K562 (cell line): Measurements from ENCODE around the gene PDE6B. TPM values are rescaled to one million over a fixed set of nuclear protein-coding genes. Genes with fewer than 3 reads are reported as not detected.

ENCODE experiments used
- BCOR ChIP-seq: fragments of 450-650 bp; IDR thresholded peaks from 2 replicates; pipeline ENCODE4 v1.6.1; 2016
- ELF1 ChIP-seq: fragments of 200-800 bp; sonication (Bioruptor generic); IDR thresholded peaks from 2 replicates; pipeline ENCODE4 v1.6.1; 2016; ENCODE audit warnings: missing genetic modification characterization, missing compliant biosample characterization
- ESRRB ChIP-seq: fragments of 250-450 bp; sonication (Bioruptor Pico); IDR thresholded peaks from 2 replicates; pipeline ENCODE4 v1.5.0; 2020; ENCODE audit warnings: mild to moderate bottlenecking, moderate library complexity, borderline replicate concordance
- IRF2 ChIP-seq: sonication (generic); formaldehyde crosslinking; IDR thresholded peaks from 2 replicates; pipeline ENCODE4 v1.8.1; 2022; ENCODE audit warnings: mild to moderate bottlenecking, missing genetic modification reagents
- MCM2 ChIP-seq: fragments of 450-650 bp; IDR thresholded peaks from 2 replicates; pipeline ENCODE4 v1.6.1; 2017; ENCODE audit warnings: low read depth, mild to moderate bottlenecking
- NFE2L1 ChIP-seq: fragments of 450-650 bp; IDR thresholded peaks from 2 replicates; pipeline ENCODE4 v1.6.1; 2016; ENCODE audit warnings: missing genetic modification characterization, low read depth, mild to moderate bottlenecking, missing compliant biosample characterization, moderate library complexity, borderline replicate concordance
- PCBP1 ChIP-seq: fragments of 200-400 bp; formaldehyde crosslinking; IDR thresholded peaks from 2 replicates; pipeline ENCODE4 v1.6.1; 2018; ENCODE audit warnings: mild to moderate bottlenecking, low read depth, low read length; ENCODE audit not compliant: poor library complexity, severe bottlenecking
- PHF8 ChIP-seq: fragments of 200-600 bp; sonication (generic); IDR thresholded peaks from 2 replicates; pipeline ENCODE4 v1.6.1; 2012; ENCODE audit warnings: mixed run types, mild to moderate bottlenecking, inconsistent platforms, low read length, moderate library complexity, borderline replicate concordance
- SMARCB1 ChIP-seq: IDR thresholded peaks from 2 replicates; pipeline ENCODE4 v1.6.1; 2011; ENCODE audit warnings: improper control_type of control experiment, low read depth; ENCODE audit not compliant: insufficient read length
- SNIP1 ChIP-seq: fragments of 450-650 bp; IDR thresholded peaks from 2 replicates; pipeline ENCODE4 v1.7.1; 2017; ENCODE audit warnings: low read depth, mild to moderate bottlenecking
- STAT5A ChIP-seq: IDR thresholded peaks from 2 replicates; pipeline ENCODE4 v1.6.1; 2012; ENCODE audit warnings: low read length, inconsistent platforms, borderline replicate concordance
- ZFP36 ChIP-seq: fragments of 150-350 bp; IDR thresholded peaks from 2 replicates; pipeline ENCODE4 v1.6.1; 2018; ENCODE audit warnings: low read length, low read depth; ENCODE audit not compliant: partially characterized antibody
- ZKSCAN1 ChIP-seq: fragments of 150-350 bp; IDR thresholded peaks from 2 replicates; pipeline ENCODE4 v1.6.1; 2016; ENCODE audit warnings: low read depth, low read length
- ZNF274 ChIP-seq: IDR thresholded peaks from 2 replicates; pipeline ENCODE4 v1.6.1; 2011; ENCODE audit warnings: low read depth, mild to moderate bottlenecking, low read length, moderate library complexity, borderline replicate concordance
- ZSCAN29 ChIP-seq: fragments of 450-650 bp; IDR thresholded peaks from 2 replicates; pipeline ENCODE4 v1.6.1; 2017
- polyA plus RNA-seq, 8 experiments: library from polyadenylated mRNA; depleted of rRNA in 4 of 8; stranded (reverse) in 5 of 8; unstranded in 3 of 8; fragments of >200 nt; fragmentation: Nextera tagmentation in 2 of 8; fragmentation: Illumina TruSeq in 1 of 8; extraction: Ambion mirVana in 2 of 8; extraction: Trizol in 1 of 8; gene quantifications; 2 replicates each; pipeline versions ENCODE4 v1.2.1 to v1.2.3, GENCODE V29; 2011 to 2014; ENCODE audit warnings: inconsistent platforms in 1 of 8, missing spikeins in 1 of 8
- total RNA-seq, 7 experiments: library from RNA; depleted of rRNA in 6 of 7; stranded (reverse); fragments of >200 nt in 6 of 7; fragmentation: Illumina TruSeq in 2 of 7; extraction: Trizol in 2 of 7; gene quantifications; 2 replicates each; pipeline versions ENCODE4 v1.2.1 to v1.2.3, GENCODE V29; 2011 to 2021; ENCODE audit warnings: low replicate concordance in 1 of 7
- TF ChIP-seq, protein P1 (sequence below): fragments of 250-450 bp; sonication (Bioruptor Pico); IDR thresholded peaks from 2 replicates; pipeline ENCODE4 v1.4.0; 2020; ENCODE audit warnings: mild to moderate bottlenecking
- TF ChIP-seq, protein P2 (sequence below): fragments of 200-400 bp; formaldehyde crosslinking; IDR thresholded peaks from 2 replicates; pipeline ENCODE4 v1.6.1; 2017; ENCODE audit warnings: mild to moderate bottlenecking, low read depth, low read length, moderate library complexity
- TF ChIP-seq, protein P3 (sequence below): fragments of 250-450 bp; sonication (Bioruptor Pico); IDR thresholded peaks from 2 replicates; pipeline ENCODE4 v1.8.0; 2022; ENCODE audit warnings: inconsistent platforms
- TF ChIP-seq, protein P4 (sequence below), 2 experiments: IDR thresholded peaks; 2 replicates each; pipeline ENCODE4 v1.6.1; 2011; ENCODE audit warnings: borderline replicate concordance in 1 of 2, control low read depth in 1 of 2, low read depth in 1 of 2, low read length in 1 of 2, mild to moderate bottlenecking in 1 of 2, mixed read lengths in 1 of 2, moderate library complexity in 1 of 2; ENCODE audit not compliant: insufficient read depth in 1 of 2, insufficient read length in 1 of 2, poor library complexity in 1 of 2, severe bottlenecking in 1 of 2; ENCODE audit errors: extremely low read depth in 1 of 2
- TF ChIP-seq, protein P5 (sequence below): fragments of 250-450 bp; sonication (Bioruptor Pico); IDR thresholded peaks from 2 replicates; pipeline ENCODE4 v1.8.0; 2021; ENCODE audit warnings: moderate library complexity, mild to moderate bottlenecking, inconsistent platforms

PDE6B gene
- total and polyA plus RNA-seq, 9 of the 15 experiments (the other 6 are each of a cell fraction or from before 2014, with no cell fraction given) = 0.04 TPM; not detected in 8

DNA sequence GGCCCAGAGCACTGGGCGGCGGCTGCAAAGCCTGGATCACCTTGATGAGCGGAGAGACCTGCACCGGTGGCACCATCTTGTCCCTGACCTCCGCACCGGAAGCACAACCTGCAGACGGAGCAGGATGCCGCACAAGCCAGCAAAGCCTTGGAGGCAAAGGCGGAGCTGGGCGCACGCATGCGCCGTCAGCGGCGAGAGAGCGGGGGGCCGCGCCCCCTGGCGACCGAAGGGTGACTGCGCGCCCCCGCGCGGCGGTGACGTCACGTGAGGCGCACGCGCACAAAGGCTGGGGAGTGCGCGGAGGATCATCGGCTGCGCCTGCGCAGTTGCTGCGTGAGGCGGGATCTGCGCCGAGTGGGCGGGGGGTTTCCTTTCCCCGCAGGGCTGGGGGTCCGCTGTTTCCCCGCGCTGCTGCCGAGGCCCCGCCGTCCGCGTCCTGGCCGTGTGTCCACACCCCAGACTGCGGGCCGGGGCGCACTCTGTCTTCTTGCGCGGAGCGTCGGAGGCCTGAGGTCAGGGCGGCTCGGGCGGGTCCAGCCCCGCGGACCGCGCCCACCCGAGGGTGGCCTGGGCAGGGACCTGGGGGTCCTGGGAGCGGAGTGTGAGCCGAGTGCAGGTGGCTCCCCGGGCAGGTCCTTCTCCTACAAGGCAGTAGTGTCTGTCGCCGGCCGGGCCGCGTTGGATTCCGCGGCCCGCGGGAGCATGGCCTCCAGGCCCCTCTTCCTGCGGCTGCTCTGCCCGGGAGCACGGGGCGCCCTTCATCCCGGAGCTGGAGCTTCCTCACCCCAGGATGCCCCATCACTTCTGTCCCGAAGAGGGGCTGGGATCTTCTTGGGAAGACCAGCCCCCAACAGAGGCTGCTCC lies 49.0 kb downstream of the PDE6B start, which contains the start of the genes ATP5ME and MYL5 (continued):
- TF ChIP-seq PCBP1 (peak; percentile 21), SNIP1 (no peak), PHF8 (peak; percentile 80; the same call in 1 of the 2 replicates), ZNF274 (peak; percentile 29; the same call in 1 of the 2 replicates), SMARCB1 (no peak), MCM2 (no peak), IRF2 (CRISPR knock-in tag) (no peak), BCOR (no peak), ZSCAN29 (no peak), STAT5A (no peak), NFE2L1 (no peak), ELF1 (tag) (no peak), ZFP36 (no peak), ESRRB (no peak), ZKSCAN1 (peak; percentile 24; the same call in 1 of the 2 replicates)
- TF ChIP-seq, protein P1, sequence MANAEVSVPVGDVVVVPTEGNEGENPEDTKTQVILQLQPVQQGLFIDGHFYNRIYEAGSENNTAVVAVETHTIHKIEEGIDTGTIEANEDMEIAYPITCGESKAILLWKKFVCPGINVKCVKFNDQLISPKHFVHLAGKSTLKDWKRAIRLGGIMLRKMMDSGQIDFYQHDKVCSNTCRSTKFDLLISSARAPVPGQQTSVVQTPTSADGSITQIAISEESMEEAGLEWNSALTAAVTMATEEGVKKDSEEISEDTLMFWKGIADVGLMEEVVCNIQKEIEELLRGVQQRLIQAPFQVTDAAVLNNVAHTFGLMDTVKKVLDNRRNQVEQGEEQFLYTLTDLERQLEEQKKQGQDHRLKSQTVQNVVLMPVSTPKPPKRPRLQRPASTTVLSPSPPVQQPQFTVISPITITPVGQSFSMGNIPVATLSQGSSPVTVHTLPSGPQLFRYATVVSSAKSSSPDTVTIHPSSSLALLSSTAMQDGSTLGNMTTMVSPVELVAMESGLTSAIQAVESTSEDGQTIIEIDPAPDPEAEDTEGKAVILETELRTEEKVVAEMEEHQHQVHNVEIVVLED = peak; percentile 71
- TF ChIP-seq, protein P2, sequence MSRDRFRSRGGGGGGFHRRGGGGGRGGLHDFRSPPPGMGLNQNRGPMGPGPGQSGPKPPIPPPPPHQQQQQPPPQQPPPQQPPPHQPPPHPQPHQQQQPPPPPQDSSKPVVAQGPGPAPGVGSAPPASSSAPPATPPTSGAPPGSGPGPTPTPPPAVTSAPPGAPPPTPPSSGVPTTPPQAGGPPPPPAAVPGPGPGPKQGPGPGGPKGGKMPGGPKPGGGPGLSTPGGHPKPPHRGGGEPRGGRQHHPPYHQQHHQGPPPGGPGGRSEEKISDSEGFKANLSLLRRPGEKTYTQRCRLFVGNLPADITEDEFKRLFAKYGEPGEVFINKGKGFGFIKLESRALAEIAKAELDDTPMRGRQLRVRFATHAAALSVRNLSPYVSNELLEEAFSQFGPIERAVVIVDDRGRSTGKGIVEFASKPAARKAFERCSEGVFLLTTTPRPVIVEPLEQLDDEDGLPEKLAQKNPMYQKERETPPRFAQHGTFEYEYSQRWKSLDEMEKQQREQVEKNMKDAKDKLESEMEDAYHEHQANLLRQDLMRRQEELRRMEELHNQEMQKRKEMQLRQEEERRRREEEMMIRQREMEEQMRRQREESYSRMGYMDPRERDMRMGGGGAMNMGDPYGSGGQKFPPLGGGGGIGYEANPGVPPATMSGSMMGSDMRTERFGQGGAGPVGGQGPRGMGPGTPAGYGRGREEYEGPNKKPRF = no peak
- TF ChIP-seq, protein P3, sequence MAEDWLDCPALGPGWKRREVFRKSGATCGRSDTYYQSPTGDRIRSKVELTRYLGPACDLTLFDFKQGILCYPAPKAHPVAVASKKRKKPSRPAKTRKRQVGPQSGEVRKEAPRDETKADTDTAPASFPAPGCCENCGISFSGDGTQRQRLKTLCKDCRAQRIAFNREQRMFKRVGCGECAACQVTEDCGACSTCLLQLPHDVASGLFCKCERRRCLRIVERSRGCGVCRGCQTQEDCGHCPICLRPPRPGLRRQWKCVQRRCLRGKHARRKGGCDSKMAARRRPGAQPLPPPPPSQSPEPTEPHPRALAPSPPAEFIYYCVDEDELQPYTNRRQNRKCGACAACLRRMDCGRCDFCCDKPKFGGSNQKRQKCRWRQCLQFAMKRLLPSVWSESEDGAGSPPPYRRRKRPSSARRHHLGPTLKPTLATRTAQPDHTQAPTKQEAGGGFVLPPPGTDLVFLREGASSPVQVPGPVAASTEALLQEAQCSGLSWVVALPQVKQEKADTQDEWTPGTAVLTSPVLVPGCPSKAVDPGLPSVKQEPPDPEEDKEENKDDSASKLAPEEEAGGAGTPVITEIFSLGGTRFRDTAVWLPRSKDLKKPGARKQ = no peak
- TF ChIP-seq, protein P4, sequence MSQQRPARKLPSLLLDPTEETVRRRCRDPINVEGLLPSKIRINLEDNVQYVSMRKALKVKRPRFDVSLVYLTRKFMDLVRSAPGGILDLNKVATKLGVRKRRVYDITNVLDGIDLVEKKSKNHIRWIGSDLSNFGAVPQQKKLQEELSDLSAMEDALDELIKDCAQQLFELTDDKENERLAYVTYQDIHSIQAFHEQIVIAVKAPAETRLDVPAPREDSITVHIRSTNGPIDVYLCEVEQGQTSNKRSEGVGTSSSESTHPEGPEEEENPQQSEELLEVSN (IDR thresholded peaks at IDR 0.05; ENCODE audit: borderline replicate concordance in 1 of 2, extremely low read depth in 1 of 2, insufficient read depth in 1 of 2, insufficient read length in 1 of 2, low read depth in 1 of 2, low read length in 1 of 2, poor library complexity in 1 of 2, severe bottlenecking in 1 of 2) = peak in 1 of 2 experiments; percentile 62
- TF ChIP-seq, protein P5, sequence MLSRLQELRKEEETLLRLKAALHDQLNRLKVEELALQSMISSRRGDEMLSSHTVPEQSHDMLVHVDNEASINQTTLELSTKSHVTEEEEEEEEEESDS = no peak
